Measurements from ENCODE around the gene WNK2. TPM values are rescaled to one million over a fixed set of nuclear protein-coding genes. Genes with fewer than 3 reads are reported as not detected.

The WNK2 gene
- total RNA-seq, 1 experiment from 2014 or later = 0.07 TPM

DNA sequence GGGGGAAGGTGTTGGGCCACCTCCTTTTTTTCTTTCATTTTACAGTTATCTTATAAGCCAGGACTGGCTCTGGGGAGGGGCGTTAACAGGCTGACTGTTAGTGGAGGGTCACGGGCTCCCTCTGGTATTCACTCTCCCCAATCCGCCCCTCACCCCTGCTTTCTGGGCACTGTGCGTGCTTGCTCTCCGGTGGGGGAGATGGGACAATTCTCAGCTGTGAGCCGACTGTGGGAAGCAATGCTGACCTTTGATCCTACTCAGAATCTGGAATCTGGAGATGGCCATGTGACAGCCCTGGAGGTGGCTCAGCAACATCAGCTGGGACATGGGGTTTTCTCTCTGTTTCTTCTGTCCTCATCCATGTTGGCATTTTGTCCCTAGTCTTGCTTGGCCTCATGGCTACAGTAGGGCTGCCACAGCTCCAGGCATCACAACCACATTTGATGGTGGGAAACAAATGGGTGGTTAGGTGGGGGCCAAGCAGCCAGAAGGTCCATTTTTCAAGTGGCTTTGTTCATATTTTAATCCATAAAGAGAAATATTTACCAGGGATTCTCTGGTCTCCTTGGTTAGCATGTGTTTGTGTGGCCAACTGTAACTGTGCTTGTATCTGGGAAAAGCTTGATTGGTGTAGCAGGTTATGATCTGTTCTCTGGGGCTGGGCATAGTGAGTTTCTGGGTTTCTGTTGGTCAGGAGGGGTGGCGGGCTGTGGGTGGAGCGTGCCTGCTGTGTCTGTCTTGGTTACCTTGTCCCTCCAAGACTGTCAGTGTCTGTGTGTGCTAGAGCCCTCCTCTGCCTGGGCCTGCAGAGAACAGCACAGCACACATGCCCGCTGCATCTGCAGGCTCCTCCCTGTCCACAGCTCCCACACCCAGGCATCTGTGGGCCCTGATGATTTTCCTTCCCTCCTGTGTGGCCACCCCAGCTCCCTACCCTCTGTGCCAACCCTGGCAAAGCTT is 12.4 kb downstream of the WNK2 start:
- no peak for DNase-seq (ENCODE audit: unreplicated experiment)
- no peaks in the 10 kb centered on the region for H3K4me1 Mint-ChIP-seq (ENCODE audit: insufficient read depth, unreplicated experiment)
- no TSS peak for BruUV-seq (replicated peaks)
- intact Hi-C loops (cut with micrococcal nuclease) = no loop called here
- H3K27ac Mint-ChIP-seq (ENCODE audit: low read depth, unreplicated experiment) = no peak overlapping the region
- peaks cover 13% of the 10 kb centered on the region for H3K27me3 Mint-ChIP-seq (ENCODE audit: insufficient read depth, unreplicated experiment)
- CTCF ChIA-PET = interaction anchor here (0.6 to 1.0 kb wide), 3 partner anchors 23 to 248 kb away, joined by 3 to 4 read pairs (median 3); no protein-coding TSS in a partner anchor
- POLR2A ChIA-PET = no interaction called here
- no peaks in the 10 kb centered on the region for H3K36me3 Mint-ChIP-seq (ENCODE audit: insufficient read depth, unreplicated experiment)
- TF ChIP-seq, protein P1, sequence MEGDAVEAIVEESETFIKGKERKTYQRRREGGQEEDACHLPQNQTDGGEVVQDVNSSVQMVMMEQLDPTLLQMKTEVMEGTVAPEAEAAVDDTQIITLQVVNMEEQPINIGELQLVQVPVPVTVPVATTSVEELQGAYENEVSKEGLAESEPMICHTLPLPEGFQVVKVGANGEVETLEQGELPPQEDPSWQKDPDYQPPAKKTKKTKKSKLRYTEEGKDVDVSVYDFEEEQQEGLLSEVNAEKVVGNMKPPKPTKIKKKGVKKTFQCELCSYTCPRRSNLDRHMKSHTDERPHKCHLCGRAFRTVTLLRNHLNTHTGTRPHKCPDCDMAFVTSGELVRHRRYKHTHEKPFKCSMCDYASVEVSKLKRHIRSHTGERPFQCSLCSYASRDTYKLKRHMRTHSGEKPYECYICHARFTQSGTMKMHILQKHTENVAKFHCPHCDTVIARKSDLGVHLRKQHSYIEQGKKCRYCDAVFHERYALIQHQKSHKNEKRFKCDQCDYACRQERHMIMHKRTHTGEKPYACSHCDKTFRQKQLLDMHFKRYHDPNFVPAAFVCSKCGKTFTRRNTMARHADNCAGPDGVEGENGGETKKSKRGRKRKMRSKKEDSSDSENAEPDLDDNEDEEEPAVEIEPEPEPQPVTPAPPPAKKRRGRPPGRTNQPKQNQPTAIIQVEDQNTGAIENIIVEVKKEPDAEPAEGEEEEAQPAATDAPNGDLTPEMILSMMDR (IDR thresholded peaks at IDR 0.05; ENCODE audit: unreplicated experiment) = no peak
- H3K9me3 Mint-ChIP-seq (ENCODE audit: unreplicated experiment) = no peaks in the 10 kb centered on the region
- no peak overlapping the region for H3K4me3 Mint-ChIP-seq (ENCODE audit: unreplicated experiment)

DNA sequence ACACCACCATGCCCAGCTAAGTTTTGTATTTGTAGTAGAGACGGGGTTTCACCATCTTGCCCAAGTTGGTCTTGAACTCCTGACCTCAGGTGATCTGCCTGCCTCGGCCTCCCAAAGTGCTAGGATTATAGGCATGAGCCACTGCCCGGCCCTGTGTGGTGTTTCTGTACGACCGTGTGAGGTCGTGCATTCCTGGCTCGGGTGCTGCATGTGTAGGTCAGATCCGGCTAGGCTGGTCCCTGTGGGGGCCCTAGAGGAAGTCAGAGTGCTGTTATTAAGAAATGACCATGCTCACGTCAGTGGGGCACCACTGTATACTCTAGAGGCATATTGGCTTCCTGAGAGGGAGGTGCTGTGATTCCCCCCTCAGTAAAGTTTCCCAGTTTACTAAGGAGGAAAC is 13.7 kb downstream of the WNK2 start:
- no peak for DNase-seq (ENCODE audit: unreplicated experiment)
- Mint-ChIP-seq H3K4me3 (ENCODE audit: unreplicated experiment) (no peak overlapping the region), H3K4me1 (ENCODE audit: insufficient read depth, unreplicated experiment) (no peaks in the 10 kb centered on the region), H3K27ac (ENCODE audit: low read depth, unreplicated experiment) (no peak overlapping the region), H3K27me3 (ENCODE audit: insufficient read depth, unreplicated experiment) (peaks cover 13% of the 10 kb centered on the region), H3K9me3 (ENCODE audit: unreplicated experiment) (no peaks in the 10 kb centered on the region), H3K36me3 (ENCODE audit: insufficient read depth, unreplicated experiment) (no peaks in the 10 kb centered on the region)
- TF ChIP-seq, protein P1 (IDR thresholded peaks at IDR 0.05; ENCODE audit: unreplicated experiment) = no peak
- ChIA-PET CTCF (no interaction called here), POLR2A (no interaction called here)
- BruUV-seq (replicated peaks) = no TSS peak
- intact Hi-C loops (cut with micrococcal nuclease) = no loop called here

DNA sequence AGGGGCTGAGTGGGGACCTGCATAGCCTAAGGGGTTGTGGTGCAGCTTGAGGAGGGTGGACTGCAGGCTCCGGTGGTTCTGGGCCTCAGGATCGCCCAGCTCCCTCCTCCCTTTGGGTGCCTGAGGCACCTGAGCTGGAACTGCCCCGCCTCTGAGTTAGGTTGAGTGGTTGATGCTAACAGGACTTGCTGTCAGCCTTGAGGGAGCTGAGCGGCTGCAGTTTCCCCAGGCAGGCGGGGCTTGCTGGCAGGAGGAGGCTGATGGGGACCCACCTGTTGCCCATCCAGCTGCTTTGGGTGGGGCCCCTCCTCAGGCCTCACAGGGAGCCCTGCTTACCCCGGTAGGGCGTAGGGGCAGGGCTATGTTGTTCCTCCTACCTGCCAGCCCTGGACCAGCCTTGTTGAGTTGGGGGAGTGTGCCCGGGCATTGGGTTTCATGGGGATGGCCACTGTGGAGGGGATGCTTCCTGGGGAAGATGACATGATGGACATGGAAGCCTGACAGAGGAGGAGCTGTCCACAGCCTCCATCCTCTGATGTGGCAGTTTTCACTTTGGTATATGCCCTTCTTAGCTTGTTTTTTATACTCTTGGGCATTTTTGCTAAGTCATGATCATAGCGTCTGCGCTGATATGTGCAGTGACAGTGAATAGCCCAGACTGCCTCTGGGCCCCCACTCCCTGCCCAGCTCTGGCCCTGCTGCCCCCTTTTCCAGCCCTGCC is 14.3 kb downstream of the WNK2 start:
- peaks cover 16% of the 10 kb centered on the region for H3K27me3 Mint-ChIP-seq (ENCODE audit: insufficient read depth, unreplicated experiment)
- POLR2A ChIA-PET = no interaction called here
- intact Hi-C loops (cut with micrococcal nuclease) = no loop called here
- no peak overlapping the region for H3K4me3 Mint-ChIP-seq (ENCODE audit: unreplicated experiment)
- H3K4me1 Mint-ChIP-seq (ENCODE audit: insufficient read depth, unreplicated experiment) = no peaks in the 10 kb centered on the region
- H3K27ac Mint-ChIP-seq (ENCODE audit: low read depth, unreplicated experiment) = no peak overlapping the region
- H3K36me3 Mint-ChIP-seq (ENCODE audit: insufficient read depth, unreplicated experiment) = no peaks in the 10 kb centered on the region
- H3K9me3 Mint-ChIP-seq (ENCODE audit: unreplicated experiment) = no peaks in the 10 kb centered on the region
- DNase-seq (ENCODE audit: unreplicated experiment) = no peak
- CTCF ChIA-PET = no interaction called here
- BruUV-seq (replicated peaks) = no TSS peak
- TF ChIP-seq, protein P1 (IDR thresholded peaks at IDR 0.05; ENCODE audit: unreplicated experiment) = no peak

All from MCF 10A (cell line).